CD4-positive, CD25-positive, alpha-beta regulatory T cell (primary cell): ENCODE results near the gene FCN1. TPM values are rescaled to one million over a fixed set of nuclear protein-coding genes. Genes with fewer than 3 reads are reported as not detected.

Experiments used
- ATAC-seq, 2 donors: fragments of 150-1000 bp; cut with Tn5 transposase; one replicate each; pipeline ENCODE4 v1.10.0; 2021; ENCODE audit warnings: low read depth in 2 of 2, moderate number of reproducible peaks in 2 of 2, moderate library complexity in 1 of 2
- DNase-seq, 3 donors: peaks; one replicate each; pipeline versions ENCODE4 v3.0.0 to v3.0.0-alpha.2; 2012 to 2022; ENCODE audit warnings: mixed read lengths in 1 of 3
- H3K27ac ChIP-seq: one replicate; pipeline ENCODE4 v1.7.0; 2013; ENCODE audit warnings: mild to moderate bottlenecking, low read length; ENCODE audit not compliant: insufficient read depth, poor library complexity, severe bottlenecking
- H3K27me3 ChIP-seq: one replicate; pipeline ENCODE4 v1.7.0; 2013; ENCODE audit warnings: low read length; ENCODE audit not compliant: control insufficient read depth, insufficient read depth
- H3K36me3 ChIP-seq: one replicate; pipeline ENCODE4 v1.7.0; 2013; ENCODE audit warnings: mild to moderate bottlenecking, low read length, moderate library complexity; ENCODE audit not compliant: control insufficient read depth, insufficient read depth
- H3K4me1 ChIP-seq: 2 replicates; pipeline ENCODE4 v1.7.0; 2013; ENCODE audit warnings: mild to moderate bottlenecking, low read length; ENCODE audit not compliant: insufficient read depth, control insufficient read depth, poor library complexity, severe bottlenecking
- H3K4me3 ChIP-seq: one replicate; pipeline ENCODE4 v1.7.0; 2013; ENCODE audit warnings: low read depth, mild to moderate bottlenecking, low read length, moderate library complexity
- H3K9me3 ChIP-seq, 2 experiments: 1 replicate in 1 of 2; 2 replicates in 1 of 2; pipeline ENCODE4 v1.7.0; 2013; ENCODE audit warnings: low read length in 2 of 2, mild to moderate bottlenecking in 1 of 2, moderate library complexity in 1 of 2; ENCODE audit not compliant: control insufficient read depth in 2 of 2
- H3K27ac Mint-ChIP-seq, 3 donors: one replicate each; pipeline ENCODE4 v1.8.0; 2020 to 2022; ENCODE audit warnings: mild to moderate bottlenecking in 3 of 3, mixed read lengths in 3 of 3, moderate library complexity in 2 of 3
- H3K27me3 Mint-ChIP-seq: one replicate; pipeline ENCODE4 v1.8.0; 2022; ENCODE audit warnings: mild to moderate bottlenecking, mixed read lengths
- H3K36me3 Mint-ChIP-seq: one replicate; pipeline ENCODE4 v1.8.0; 2020; ENCODE audit warnings: mixed read lengths
- H3K4me1 Mint-ChIP-seq, 4 donors: one replicate each; pipeline ENCODE4 v1.8.0; 2020 to 2022; ENCODE audit warnings: mixed read lengths in 4 of 4, mild to moderate bottlenecking in 1 of 4
- H3K4me3 Mint-ChIP-seq, 4 donors: one replicate each; pipeline ENCODE4 v1.8.0; 2020 to 2022; ENCODE audit warnings: mild to moderate bottlenecking in 4 of 4, mixed read lengths in 4 of 4, moderate library complexity in 3 of 4
- H3K9me3 Mint-ChIP-seq, 7 donors: one replicate each; pipeline ENCODE4 v1.8.0; 2020 to 2022; ENCODE audit warnings: mixed read lengths in 7 of 7, mild to moderate bottlenecking in 3 of 7, moderate library complexity in 2 of 7
- polyA plus RNA-seq, 4 donors: library from polyadenylated mRNA; unstranded; fragments of 300-500 nt; fragmentation: Illumina TruSeq; gene quantifications; one replicate each; pipeline ENCODE4 v1.2.3, GENCODE V29; 2021
- total RNA-seq: library from RNA; stranded (reverse); gene quantifications from one replicate; pipeline ENCODE4 v1.2.3, GENCODE V29; 2022

Gene FCN1
- total and polyA plus RNA-seq, 5 donors from 2014 or later = 0.72 to 7.1 (median 2.1) TPM; not detected in 2

- ATAC-seq (no peak), DNase-seq (no peak)
- Histone ChIP-seq H3K4me3 (no peak overlapping the region), H3K4me1 (no peaks in the 10 kb centered on the region), H3K36me3 (no peaks in the 10 kb centered on the region), H3K27ac (no peak overlapping the region), H3K9me3 (peaks cover 5 to 13% of the 10 kb centered on the region in 2 experiments), H3K27me3 (no peaks in the 10 kb centered on the region)
- H3K27me3 Mint-ChIP-seq = peaks cover 22% of the 10 kb centered on the region
- H3K4me1 Mint-ChIP-seq = no peaks in the 10 kb centered on the region
- H3K36me3 Mint-ChIP-seq = no peaks in the 10 kb centered on the region
- no peak overlapping the region for H3K27ac Mint-ChIP-seq
- H3K4me3 Mint-ChIP-seq = no peak overlapping the region
- H3K9me3 Mint-ChIP-seq = peaks cover 0 to 10% (median 4%) of the 10 kb centered on the region in 7 donors
These were observed 17.9 kb downstream of the FCN1 start for GRCh38 chr9:134899818-134900217.

GRCh38 chr9:134899168-134899567 lies 18.5 kb downstream of the FCN1 start:
- Mint-ChIP-seq H3K4me1 (no peaks in the 10 kb centered on the region), H3K9me3 (peaks cover 0 to 10% (median 4%) of the 10 kb centered on the region in 7 donors), H3K27ac (peak overlapping the region in 1 of 3 donors; percentile 65), H3K27me3 (peaks cover 22% of the 10 kb centered on the region), H3K4me3 (no peak overlapping the region), H3K36me3 (no peaks in the 10 kb centered on the region)
- Histone ChIP-seq H3K4me1 (no peaks in the 10 kb centered on the region), H3K27ac (no peak overlapping the region), H3K27me3 (no peaks in the 10 kb centered on the region), H3K4me3 (no peak overlapping the region), H3K9me3 (peaks cover 5 to 13% of the 10 kb centered on the region in 2 experiments), H3K36me3 (no peaks in the 10 kb centered on the region)
- ATAC-seq (no peak), DNase-seq (no peak)

- Mint-ChIP-seq H3K4me3 (no peak overlapping the region), H3K27ac (no peak overlapping the region)
These were observed 19.4 kb downstream of the FCN1 start for GRCh38 chr9:134898319-134898718.

GRCh38 chr9:134897584-134898170 lies 20.0 kb downstream of the FCN1 start:
- Mint-ChIP-seq H3K27ac (no peak overlapping the region), H3K4me3 (no peak overlapping the region), H3K36me3 (no peaks in the 10 kb centered on the region), H3K9me3 (peaks cover 0 to 10% (median 5%) of the 10 kb centered on the region in 7 donors), H3K4me1 (no peaks in the 10 kb centered on the region), H3K27me3 (peaks cover 21% of the 10 kb centered on the region)
- H3K27ac ChIP-seq = no peak overlapping the region
- no peaks in the 10 kb centered on the region for H3K27me3 ChIP-seq
- ATAC-seq (no peak), DNase-seq (no peak)
- no peaks in the 10 kb centered on the region for H3K36me3 ChIP-seq
- H3K9me3 ChIP-seq = peaks cover 5 to 13% of the 10 kb centered on the region in 2 experiments
- no peaks in the 10 kb centered on the region for H3K4me1 ChIP-seq
- H3K4me3 ChIP-seq = no peak overlapping the region

More at GRCh38 chr9:134898319-134898718, 19.4 kb downstream of the FCN1 start:
- ATAC-seq (no peak), DNase-seq (no peak)
- Mint-ChIP-seq H3K9me3 (peaks cover 0 to 10% (median 4%) of the 10 kb centered on the region in 7 donors), H3K36me3 (no peaks in the 10 kb centered on the region), H3K4me1 (no peaks in the 10 kb centered on the region), H3K27me3 (peaks cover 22% of the 10 kb centered on the region)
- no peak overlapping the region for H3K4me3 ChIP-seq
- no peaks in the 10 kb centered on the region for H3K27me3 ChIP-seq
- no peak overlapping the region for H3K27ac ChIP-seq
- H3K9me3 ChIP-seq = peaks cover 5 to 13% of the 10 kb centered on the region in 2 experiments
- no peaks in the 10 kb centered on the region for H3K4me1 ChIP-seq
- no peaks in the 10 kb centered on the region for H3K36me3 ChIP-seq

- Histone ChIP-seq H3K27ac (no peak overlapping the region), H3K9me3 (peaks cover 5 to 13% of the 10 kb centered on the region in 2 experiments), H3K4me1 (no peaks in the 10 kb centered on the region), H3K27me3 (no peaks in the 10 kb centered on the region), H3K4me3 (no peak overlapping the region), H3K36me3 (no peaks in the 10 kb centered on the region)
- no peaks in the 10 kb centered on the region for H3K36me3 Mint-ChIP-seq
- no peak overlapping the region for H3K4me3 Mint-ChIP-seq
- no peak overlapping the region for H3K27ac Mint-ChIP-seq
- peaks cover 16% of the 10 kb centered on the region for H3K27me3 Mint-ChIP-seq
- H3K4me1 Mint-ChIP-seq = no peaks in the 10 kb centered on the region
- DNase-seq (no peak), ATAC-seq (no peak)
- peaks cover 0 to 10% (median 5%) of the 10 kb centered on the region in 7 donors for H3K9me3 Mint-ChIP-seq
These were observed 20.7 kb downstream of the FCN1 start for GRCh38 chr9:134896834-134897583.

- no peaks in the 10 kb centered on the region for H3K27me3 ChIP-seq
- no peaks in the 10 kb centered on the region for H3K4me1 Mint-ChIP-seq
- H3K36me3 ChIP-seq = no peaks in the 10 kb centered on the region
- H3K9me3 ChIP-seq = peaks cover 5 to 13% of the 10 kb centered on the region in 2 experiments
- H3K4me1 ChIP-seq = no peaks in the 10 kb centered on the region
- peaks cover 16% of the 10 kb centered on the region for H3K27me3 Mint-ChIP-seq
- H3K27ac Mint-ChIP-seq = no peak overlapping the region
- H3K4me3 Mint-ChIP-seq = no peak overlapping the region
- no peak overlapping the region for H3K4me3 ChIP-seq
- no peaks in the 10 kb centered on the region for H3K36me3 Mint-ChIP-seq
- ATAC-seq = no peak
- peaks cover 0 to 10% (median 5%) of the 10 kb centered on the region in 7 donors for H3K9me3 Mint-ChIP-seq
- H3K27ac ChIP-seq = no peak overlapping the region
- no peak for DNase-seq
These were observed 21.5 kb downstream of the FCN1 start for GRCh38 chr9:134895908-134896833.

- H3K36me3 Mint-ChIP-seq = no peaks in the 10 kb centered on the region
- H3K4me3 Mint-ChIP-seq = no peak overlapping the region
- H3K27me3 Mint-ChIP-seq = peaks cover 13% of the 10 kb centered on the region
- no peak overlapping the region for H3K4me3 ChIP-seq
- ATAC-seq (no peak), DNase-seq (no peak)
- peaks cover 0 to 10% (median 5%) of the 10 kb centered on the region in 7 donors for H3K9me3 Mint-ChIP-seq
- H3K4me1 ChIP-seq = no peaks in the 10 kb centered on the region
- no peaks in the 10 kb centered on the region for H3K4me1 Mint-ChIP-seq
- peaks cover 5 to 13% of the 10 kb centered on the region in 2 experiments for H3K9me3 ChIP-seq
- no peak overlapping the region for H3K27ac ChIP-seq
- H3K27ac Mint-ChIP-seq = no peak overlapping the region
- H3K36me3 ChIP-seq = no peaks in the 10 kb centered on the region
- H3K27me3 ChIP-seq = no peaks in the 10 kb centered on the region
These were observed 22.2 kb downstream of the FCN1 start for GRCh38 chr9:134895567-134895907.
